Measurements from ENCODE around the gene MINDY1.
A peak's percentile ranks its signal among the peaks of the same experiment; 100 is the strongest.

DNA sequence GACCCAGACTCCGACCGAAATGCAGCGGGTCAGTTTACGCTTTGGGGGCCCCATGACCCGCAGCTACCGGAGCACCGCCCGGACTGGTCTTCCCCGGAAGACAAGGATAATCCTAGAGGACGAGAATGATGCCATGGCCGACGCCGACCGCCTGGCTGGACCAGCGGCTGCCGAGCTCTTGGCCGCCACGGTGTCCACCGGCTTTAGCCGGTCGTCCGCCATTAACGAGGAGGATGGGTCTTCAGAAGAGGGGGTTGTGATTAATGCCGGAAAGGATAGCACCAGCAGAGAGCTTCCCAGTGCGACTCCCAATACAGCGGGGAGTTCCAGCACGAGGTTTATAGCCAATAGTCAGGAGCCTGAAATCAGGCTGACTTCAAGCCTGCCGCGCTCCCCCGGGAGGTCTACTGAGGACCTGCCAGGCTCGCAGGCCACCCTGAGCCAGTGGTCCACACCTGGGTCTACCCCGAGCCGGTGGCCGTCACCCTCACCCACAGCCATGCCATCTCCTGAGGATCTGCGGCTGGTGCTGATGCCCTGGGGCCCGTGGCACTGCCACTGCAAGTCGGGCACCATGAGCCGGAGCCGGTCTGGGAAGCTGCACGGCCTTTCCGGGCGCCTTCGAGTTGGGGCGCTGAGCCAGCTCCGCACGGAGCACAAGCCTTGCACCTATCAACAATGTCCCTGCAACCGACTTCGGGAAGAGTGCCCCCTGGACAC, 41.4 kb upstream of the MINDY1 start:
- TF ChIP-seq POLR2A (IDR thresholded peaks at IDR 0.05; ENCODE audit: low read length) (peak; percentile 30), GATA1 (IDR thresholded peaks at IDR 0.05; ENCODE audit: low read depth, low read length) (no peak)

All from erythroblast (primary cell).